OCI-LY1 (cell line): ENCODE data around the gene LYPD6.

Experiments used
- H2AFZ ChIP-seq: fragments of 200-600 bp; sonication (generic), shearing (Covaris generic); 2 replicates; pipeline ENCODE4 v1.6.0; 2014; ENCODE audit warnings: antibody characterized with exemption, mild to moderate bottlenecking, low read length
- H3F3A ChIP-seq: fragments of 200-600 bp; sonication (generic), shearing (Covaris generic); 2 replicates; pipeline ENCODE4 v1.6.0; 2014; ENCODE audit warnings: mild to moderate bottlenecking, antibody characterized with exemption, low read length, moderate library complexity; ENCODE audit not compliant: insufficient read depth
- H3K27ac ChIP-seq: fragments of 200-600 bp; sonication (generic); 2 replicates; pipeline ENCODE4 v1.5.1; 2014; ENCODE audit warnings: low read length, mixed run types, mild to moderate bottlenecking, low read depth; ENCODE audit not compliant: poor library complexity, severe bottlenecking
- H3K27me3 ChIP-seq: fragments of 200-600 bp; sonication (generic); 2 replicates; pipeline ENCODE4 v1.6.0; 2014; ENCODE audit warnings: antibody characterized with exemption, mild to moderate bottlenecking, low read length, moderate library complexity; ENCODE audit not compliant: insufficient read depth
- H3K36me3 ChIP-seq: fragments of 200-600 bp; sonication (generic); 2 replicates; pipeline ENCODE4 v1.6.1; 2014; ENCODE audit warnings: mild to moderate bottlenecking, antibody characterized with exemption, low read length, moderate library complexity, mixed read lengths; ENCODE audit not compliant: insufficient read depth
- H3K4me1 ChIP-seq: fragments of 200-600 bp; sonication (generic); 2 replicates; pipeline ENCODE4 v1.5.1; 2014; ENCODE audit warnings: mild to moderate bottlenecking, low read length, moderate library complexity; ENCODE audit not compliant: insufficient read depth, severe bottlenecking
- H3K4me2 ChIP-seq: fragments of 200-600 bp; sonication (generic), shearing (Covaris generic); 2 replicates; pipeline ENCODE4 v1.6.1; 2014; ENCODE audit warnings: low read length
- H3K4me3 ChIP-seq: fragments of 200-600 bp; sonication (generic); 2 replicates; pipeline ENCODE4 v1.5.1; 2014; ENCODE audit warnings: low read length, low read depth, mild to moderate bottlenecking, mixed read lengths; ENCODE audit not compliant: poor library complexity, severe bottlenecking
- H3K79me2 ChIP-seq: fragments of 200-600 bp; shearing (Covaris generic); 2 replicates; pipeline ENCODE4 v1.6.1; 2016; ENCODE audit warnings: mixed run types, low read length, mixed read lengths; ENCODE audit not compliant: insufficient read depth
- H3K9ac ChIP-seq: fragments of 200-600 bp; sonication (generic), shearing (Covaris generic); 2 replicates; pipeline ENCODE4 v1.6.1; 2014; ENCODE audit warnings: mild to moderate bottlenecking, low read length, mixed read lengths
- H3K9me2 ChIP-seq: fragments of 200-600 bp; sonication (generic), shearing (Covaris generic); 2 replicates; pipeline ENCODE4 v1.6.1; 2014; ENCODE audit warnings: low read depth, mild to moderate bottlenecking, low read length, mixed read lengths
- H3K9me3 ChIP-seq: fragments of 200-600 bp; shearing (Covaris generic); 2 replicates; pipeline ENCODE4 v1.6.1; 2014; ENCODE audit warnings: low read length, mixed read lengths
- H4K20me1 ChIP-seq: fragments of 200-600 bp; sonication (generic), shearing (Covaris generic); 2 replicates; pipeline ENCODE4 v1.6.0; 2016; ENCODE audit warnings: mild to moderate bottlenecking, low read length; ENCODE audit not compliant: insufficient read depth
- EZH2 ChIP-seq: fragments of 200-600 bp; sonication (generic), shearing (Covaris generic); IDR thresholded peaks from 2 replicates; pipeline ENCODE4 v1.8.0; 2017; ENCODE audit warnings: borderline replicate concordance, mixed run types, mild to moderate bottlenecking, antibody characterized with exemption, low read length, moderate library complexity, mixed read lengths
- TF ChIP-seq, protein P1 (sequence below): fragments of 200-600 bp; sonication (generic), shearing (Covaris generic); IDR thresholded peaks from 2 replicates; pipeline ENCODE4 v1.5.1; 2017; ENCODE audit warnings: mild to moderate bottlenecking, antibody characterized with exemption, low read length, moderate library complexity, mixed read lengths

LYPD6 gene

DNA sequence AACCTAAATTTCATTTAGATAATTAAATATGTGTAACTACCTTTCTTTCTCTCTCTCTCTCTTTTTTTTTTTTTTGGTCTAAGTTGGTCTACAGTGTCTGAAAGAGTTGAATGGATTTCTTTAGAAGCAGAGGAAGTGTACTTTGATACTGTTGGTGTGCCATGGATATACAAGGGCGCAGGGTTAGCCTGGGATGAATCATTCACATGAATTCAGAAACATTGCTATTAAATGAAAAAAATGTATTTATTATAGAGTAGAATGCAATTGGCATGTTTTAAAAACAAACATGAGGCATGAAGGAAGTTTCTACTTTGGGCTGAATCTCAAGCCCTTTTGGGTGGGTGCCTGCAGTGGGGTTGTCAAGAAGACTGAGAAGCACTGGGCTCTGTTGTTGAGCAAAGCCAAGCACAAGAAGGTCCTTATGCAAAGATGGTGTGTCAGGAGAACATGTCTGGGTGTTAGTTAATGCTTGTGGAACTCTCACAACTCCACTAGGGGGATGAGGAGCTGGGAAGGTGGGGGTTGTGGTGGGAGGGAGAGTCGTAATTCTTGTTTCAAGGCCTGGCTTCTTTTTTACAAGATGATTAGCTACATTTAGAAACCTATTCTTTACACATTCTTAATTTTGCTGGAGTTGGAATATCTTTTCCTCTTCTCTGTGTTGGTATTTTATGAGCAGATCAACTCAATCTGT lies 57.9 kb downstream of the LYPD6 start:
- H3K36me3 ChIP-seq = no peaks in the 10 kb centered on the region
- H3K9me2 ChIP-seq = no peaks in the 10 kb centered on the region
- H3K27ac ChIP-seq = no peak overlapping the region
- no peaks in the 10 kb centered on the region for H3K27me3 ChIP-seq
- no peak overlapping the region for H2AFZ ChIP-seq
- no peak for TF ChIP-seq EZH2
- no peaks in the 10 kb centered on the region for H3K4me1 ChIP-seq
- no peaks in the 10 kb centered on the region for H3F3A ChIP-seq
- H3K79me2 ChIP-seq = no peaks in the 10 kb centered on the region
- no peak overlapping the region for H3K9ac ChIP-seq
- no peaks in the 10 kb centered on the region for H3K9me3 ChIP-seq
- H3K4me2 ChIP-seq = no peak overlapping the region
- H4K20me1 ChIP-seq = no peaks in the 10 kb centered on the region
- no peak overlapping the region for H3K4me3 ChIP-seq

DNA sequence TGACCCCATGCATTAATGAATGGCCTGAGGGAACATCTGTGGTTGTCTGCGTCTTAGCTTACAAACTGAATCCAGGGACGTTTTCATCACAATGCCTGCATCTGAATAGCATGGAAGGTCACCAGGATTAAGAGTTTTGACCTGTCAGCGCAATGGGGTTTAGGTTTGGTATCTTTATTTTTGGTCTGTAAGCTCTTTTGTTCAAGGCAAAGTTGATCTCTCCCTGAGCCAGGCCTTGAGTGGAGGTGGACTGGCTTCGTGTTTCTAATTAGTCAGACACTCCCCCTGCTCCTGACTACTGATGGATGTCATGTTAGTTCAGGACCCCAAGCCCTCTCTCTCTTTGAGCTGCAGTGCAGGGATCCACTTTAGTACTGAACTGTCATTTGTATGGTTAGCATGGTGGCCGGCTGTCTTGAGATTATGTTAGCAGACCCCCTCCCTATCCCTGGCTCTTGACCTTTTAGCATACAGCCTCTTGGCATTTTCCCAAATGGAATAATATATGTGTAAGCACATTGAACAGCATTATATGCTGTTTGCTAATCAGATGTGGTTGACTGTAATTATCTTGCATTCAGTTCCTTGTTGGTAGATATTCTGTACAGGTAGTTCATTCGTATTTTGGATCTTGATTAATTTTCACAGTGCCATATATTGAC lies 59.2 kb downstream of the LYPD6 start:
- H3K9ac ChIP-seq = no peak overlapping the region
- no peaks in the 10 kb centered on the region for H3K9me2 ChIP-seq
- no peaks in the 10 kb centered on the region for H3K79me2 ChIP-seq
- no peak overlapping the region for H2AFZ ChIP-seq
- no peaks in the 10 kb centered on the region for H3K27me3 ChIP-seq
- H3K4me1 ChIP-seq = no peaks in the 10 kb centered on the region
- H3K9me3 ChIP-seq = no peaks in the 10 kb centered on the region
- H3K36me3 ChIP-seq = no peaks in the 10 kb centered on the region
- TF ChIP-seq, protein P1, sequence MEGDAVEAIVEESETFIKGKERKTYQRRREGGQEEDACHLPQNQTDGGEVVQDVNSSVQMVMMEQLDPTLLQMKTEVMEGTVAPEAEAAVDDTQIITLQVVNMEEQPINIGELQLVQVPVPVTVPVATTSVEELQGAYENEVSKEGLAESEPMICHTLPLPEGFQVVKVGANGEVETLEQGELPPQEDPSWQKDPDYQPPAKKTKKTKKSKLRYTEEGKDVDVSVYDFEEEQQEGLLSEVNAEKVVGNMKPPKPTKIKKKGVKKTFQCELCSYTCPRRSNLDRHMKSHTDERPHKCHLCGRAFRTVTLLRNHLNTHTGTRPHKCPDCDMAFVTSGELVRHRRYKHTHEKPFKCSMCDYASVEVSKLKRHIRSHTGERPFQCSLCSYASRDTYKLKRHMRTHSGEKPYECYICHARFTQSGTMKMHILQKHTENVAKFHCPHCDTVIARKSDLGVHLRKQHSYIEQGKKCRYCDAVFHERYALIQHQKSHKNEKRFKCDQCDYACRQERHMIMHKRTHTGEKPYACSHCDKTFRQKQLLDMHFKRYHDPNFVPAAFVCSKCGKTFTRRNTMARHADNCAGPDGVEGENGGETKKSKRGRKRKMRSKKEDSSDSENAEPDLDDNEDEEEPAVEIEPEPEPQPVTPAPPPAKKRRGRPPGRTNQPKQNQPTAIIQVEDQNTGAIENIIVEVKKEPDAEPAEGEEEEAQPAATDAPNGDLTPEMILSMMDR = no peak
- TF ChIP-seq EZH2 = no peak
- H4K20me1 ChIP-seq = no peaks in the 10 kb centered on the region
- no peak overlapping the region for H3K4me3 ChIP-seq
- no peaks in the 10 kb centered on the region for H3F3A ChIP-seq
- no peak overlapping the region for H3K4me2 ChIP-seq
- H3K27ac ChIP-seq = no peak overlapping the region

DNA sequence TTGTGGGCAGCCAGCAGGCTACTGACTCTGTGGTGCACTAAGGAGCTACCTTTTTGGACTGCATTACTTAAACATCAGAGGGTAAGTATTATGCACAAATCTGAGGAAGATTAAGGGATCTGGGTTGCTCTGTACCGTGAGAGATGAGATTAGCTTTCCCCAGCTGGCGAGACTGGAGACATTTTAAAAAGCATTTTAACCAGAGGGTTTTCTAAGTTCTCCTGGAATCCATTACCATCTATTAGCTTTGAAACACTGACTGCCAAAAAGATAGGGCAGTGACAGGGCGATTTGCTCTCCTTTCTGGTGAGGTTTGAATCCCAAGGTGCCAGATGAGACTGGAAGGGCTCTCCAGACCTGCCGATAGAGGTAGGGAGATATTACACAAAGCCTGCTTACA lies 63.2 kb downstream of the LYPD6 start:
- Histone ChIP-seq H3K79me2 (no peaks in the 10 kb centered on the region), H3K9me2 (no peaks in the 10 kb centered on the region), H3K36me3 (no peaks in the 10 kb centered on the region), H3K27ac (no peak overlapping the region), H3K4me3 (no peak overlapping the region), H4K20me1 (no peaks in the 10 kb centered on the region), H3K4me1 (no peaks in the 10 kb centered on the region), H3K4me2 (no peak overlapping the region), H2AFZ (no peak overlapping the region), H3K9me3 (no peaks in the 10 kb centered on the region), H3K27me3 (no peaks in the 10 kb centered on the region), H3F3A (no peaks in the 10 kb centered on the region), H3K9ac (no peak overlapping the region)
- TF ChIP-seq EZH2 = no peak

DNA sequence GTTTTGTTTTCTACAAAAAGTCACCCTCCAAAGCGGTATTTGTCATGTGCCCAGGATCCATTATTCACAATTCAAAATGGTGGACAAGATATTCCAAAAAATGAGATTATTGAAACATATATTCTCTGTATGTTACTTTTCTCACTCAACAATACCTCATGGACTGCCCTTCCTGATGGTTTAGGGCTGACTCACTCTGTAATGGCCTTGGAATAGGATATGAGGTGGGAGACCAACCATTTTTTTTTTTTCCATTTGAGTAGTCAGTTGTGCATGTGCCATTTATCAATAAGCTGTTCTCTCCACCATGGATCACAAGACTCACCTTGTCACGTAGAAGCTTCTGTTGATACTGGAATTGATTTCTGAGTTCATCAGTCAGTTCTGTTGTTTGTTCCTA lies 64.5 kb downstream of the LYPD6 start:
- H3K27ac ChIP-seq = no peak overlapping the region
- H3K79me2 ChIP-seq = no peaks in the 10 kb centered on the region
- H3K27me3 ChIP-seq = no peaks in the 10 kb centered on the region
- no peaks in the 10 kb centered on the region for H3K4me1 ChIP-seq
- H3K9me2 ChIP-seq = no peaks in the 10 kb centered on the region
- TF ChIP-seq, protein P1 = no peak
- TF ChIP-seq EZH2 = no peak
- H2AFZ ChIP-seq = no peak overlapping the region
- no peaks in the 10 kb centered on the region for H3F3A ChIP-seq
- H3K9me3 ChIP-seq = no peaks in the 10 kb centered on the region
- no peak overlapping the region for H3K4me2 ChIP-seq
- H4K20me1 ChIP-seq = no peaks in the 10 kb centered on the region
- H3K4me3 ChIP-seq = no peak overlapping the region
- no peaks in the 10 kb centered on the region for H3K36me3 ChIP-seq
- H3K9ac ChIP-seq = no peak overlapping the region
